PC-3 (cell line): ENCODE measurements around the gene APMAP. TPM values are rescaled to one million over a fixed set of nuclear protein-coding genes. Genes with fewer than 3 reads are reported as not detected.

Experiments
- ATAC-seq: fragments of 200-7000 bp; cut with Tn5 transposase; 2 replicates; pipeline ENCODE4 v1.9.1; 2020; ENCODE audit warnings: mild to moderate bottlenecking, moderate library complexity
- BruUV-seq: library from RNA; stranded (reverse); fragments of 400-500 nt; replicated peaks from 2 replicates; lab custom pipeline; 2021; lab: Mats Ljungman, UMichigan
- CTCF ChIA-PET: fragments of 300-600 bp; sonication (Branson Sonifier 250); formaldehyde crosslinking; loops from one replicate; lab custom pipeline; 2022; ENCODE audit warnings: antibody characterized with exemption; lab: Charles Lee
- POLR2A ChIA-PET: fragments of 300-600 bp; sonication (Branson Sonifier 250); formaldehyde crosslinking; loops from one replicate; lab custom pipeline; 2022; ENCODE audit warnings: antibody characterized with exemption; ENCODE audit not compliant: unreplicated experiment; lab: Charles Lee
- DNase-seq: peaks from one replicate; pipeline ENCODE4 v3.0.0-alpha.2; 2015
- H2AFZ ChIP-seq: fragments of 300-600 bp; sonication (generic); 2 replicates; pipeline ENCODE4 v1.6.0; 2016; ENCODE audit warnings: antibody characterized with exemption, low read length
- H3F3A ChIP-seq: fragments of 300-600 bp; sonication (generic); one replicate; pipeline ENCODE4 v1.6.0; 2017; ENCODE audit warnings: antibody characterized with exemption, low read length, control low read depth, mild to moderate bottlenecking; ENCODE audit not compliant: unreplicated experiment
- H3K27ac ChIP-seq: fragments of 300-600 bp; sonication (generic); 2 replicates; pipeline ENCODE4 v1.5.1; 2016; ENCODE audit warnings: mild to moderate bottlenecking, low read length
- H3K27me3 ChIP-seq: fragments of 300-600 bp; sonication (generic); 2 replicates; pipeline ENCODE4 v1.6.1; 2016; ENCODE audit warnings: low read length, mixed read lengths
- H3K36me3 ChIP-seq: fragments of 300-600 bp; sonication (generic); 2 replicates; pipeline ENCODE4 v1.6.1; 2016; ENCODE audit warnings: low read depth, mixed run types, low read length, mixed read lengths
- H3K4me1 ChIP-seq: fragments of 300-600 bp; sonication (generic); 2 replicates; pipeline ENCODE4 v1.5.1; 2016; ENCODE audit warnings: low read length; ENCODE audit not compliant: insufficient read depth
- H3K4me2 ChIP-seq: fragments of 300-600 bp; sonication (generic); 2 replicates; pipeline ENCODE4 v1.6.0; 2016; ENCODE audit warnings: low read length
- H3K4me3 ChIP-seq: fragments of 300-600 bp; sonication (generic); 2 replicates; pipeline ENCODE4 v1.5.1; 2016; ENCODE audit warnings: mild to moderate bottlenecking, low read length, mixed read lengths
- H3K79me2 ChIP-seq: fragments of 300-600 bp; sonication (generic); 2 replicates; pipeline ENCODE4 v1.6.1; 2017; ENCODE audit warnings: low read length, mixed read lengths
- H3K9ac ChIP-seq: fragments of 300-600 bp; sonication (generic); 2 replicates; pipeline ENCODE4 v1.6.0; 2016; ENCODE audit warnings: mild to moderate bottlenecking, low read length
- H3K9me2 ChIP-seq: fragments of 300-600 bp; sonication (generic); replicated peaks from 2 replicates; pipeline ENCODE4 v1.6.1; 2016; ENCODE audit warnings: mixed run types, low read length, mixed read lengths
- H3K9me3 ChIP-seq: fragments of 300-600 bp; sonication (generic); 2 replicates; pipeline ENCODE4 v1.6.1; 2016; ENCODE audit warnings: low read length, mixed read lengths
- H4K20me1 ChIP-seq: fragments of 300-600 bp; sonication (generic); 2 replicates; pipeline ENCODE4 v1.6.1; 2016; ENCODE audit warnings: low read length, mixed read lengths
- EZH2 ChIP-seq: fragments of 300-600 bp; sonication (generic); IDR thresholded peaks from one replicate; pipeline ENCODE4 v1.6.1; 2017; ENCODE audit warnings: antibody characterized with exemption, mild to moderate bottlenecking, low read length; ENCODE audit not compliant: unreplicated experiment
- EZH2phosphoT487 ChIP-seq: fragments of 300-600 bp; sonication (generic); IDR thresholded peaks from 2 replicates; pipeline ENCODE4 v1.6.1; 2018; ENCODE audit warnings: mild to moderate bottlenecking, antibody characterized with exemption, low read length, borderline replicate concordance
- intact Hi-C: fragments of 100-400 bp; cut with micrococcal nuclease; formaldehyde crosslinking; loops from 2 replicates; pipeline ENCODE4 v1.9.0; 2023
- total RNA-seq: library from RNA; depleted of rRNA; stranded (reverse); fragments of >200 nt; gene quantifications from 2 replicates; pipeline ENCODE4 v1.2.3, GENCODE V29; 2014
- TF ChIP-seq, protein P1 (sequence below): fragments of 300-600 bp; sonication (generic); conservative IDR thresholded peaks from 2 replicates; pipeline ENCODE4 v1.5.1; 2017; ENCODE audit warnings: antibody characterized with exemption, low read depth, mild to moderate bottlenecking, low read length

Gene APMAP
- total RNA-seq, 1 experiment from 2014 or later, result 134 TPM

DNA sequence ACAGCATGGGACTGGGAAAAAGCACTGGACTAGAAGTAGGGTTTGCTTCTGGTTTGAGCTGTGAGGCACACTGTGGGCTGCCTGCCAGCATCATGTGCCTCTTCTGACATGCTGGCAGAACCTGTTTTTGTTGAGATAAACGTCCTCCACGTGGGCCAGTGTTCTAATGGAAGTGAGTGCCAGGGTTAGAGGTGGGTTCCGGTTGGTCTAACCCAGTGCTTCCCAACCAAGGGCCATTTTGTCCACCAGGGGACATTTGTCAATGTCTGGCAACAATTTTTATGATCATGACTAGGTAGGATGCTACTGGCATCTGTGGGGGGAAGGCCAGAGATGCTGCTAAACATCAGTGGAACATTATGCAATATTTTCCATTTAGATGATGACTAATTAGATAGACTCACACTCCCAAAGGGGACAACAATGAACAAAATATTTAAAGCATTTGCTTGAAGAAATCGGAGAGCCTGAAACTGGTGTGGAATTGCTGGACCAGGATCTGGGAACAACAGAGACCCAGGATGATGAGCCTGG, 7.8 kb upstream of the APMAP start:
- intact Hi-C loops, result no loop called here
- DNase-seq, result peak; percentile 98

DNA sequence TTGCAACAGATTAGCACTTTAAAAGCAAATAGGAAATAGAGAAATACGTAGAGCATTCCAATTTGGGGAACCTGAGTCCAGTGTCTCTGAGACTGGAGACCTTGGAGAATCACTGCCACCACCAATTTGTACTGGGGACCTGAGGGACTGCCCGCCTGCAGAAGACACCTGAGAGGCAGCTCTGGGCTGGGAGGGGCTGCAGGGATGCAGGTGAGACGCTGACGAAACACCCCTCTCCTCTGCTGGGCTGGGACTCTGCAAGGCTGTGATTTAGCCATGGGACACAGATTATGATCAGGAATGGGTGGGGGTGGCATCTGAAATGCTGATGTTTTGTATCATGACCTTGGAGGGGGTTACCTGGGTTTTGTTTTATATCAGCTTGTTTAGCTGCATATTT, 7.0 kb upstream of the APMAP start:
- Histone ChIP-seq H3F3A (no peaks in the 10 kb centered on the region), H3K4me1 (peaks cover 29% of the 10 kb centered on the region), H3K79me2 (no peaks in the 10 kb centered on the region), H3K9me2 (no peaks in the 10 kb centered on the region), H3K9me3 (0 out of 2 replicates have a peak, but pooled peaks cover 4% of the 10 kb centered on the region), H2AFZ (no peak overlapping the region), H3K9ac (no peak overlapping the region), H3K4me3 (no peak overlapping the region), H3K36me3 (no peaks in the 10 kb centered on the region), H3K27me3 (no peaks in the 10 kb centered on the region), H3K4me2 (0 out of 2 replicates have a peak overlapping the region, but pooled peaks have one; percentile 46), H3K27ac (no peak overlapping the region), H4K20me1 (no peaks in the 10 kb centered on the region)
- intact Hi-C loops, result loop anchor here (10.0 kb wide), 1 partner anchor 295 kb away; no protein-coding TSS in a partner anchor
- DNase-seq (no peak), ATAC-seq (no peak)
- TF ChIP-seq, protein P1, sequence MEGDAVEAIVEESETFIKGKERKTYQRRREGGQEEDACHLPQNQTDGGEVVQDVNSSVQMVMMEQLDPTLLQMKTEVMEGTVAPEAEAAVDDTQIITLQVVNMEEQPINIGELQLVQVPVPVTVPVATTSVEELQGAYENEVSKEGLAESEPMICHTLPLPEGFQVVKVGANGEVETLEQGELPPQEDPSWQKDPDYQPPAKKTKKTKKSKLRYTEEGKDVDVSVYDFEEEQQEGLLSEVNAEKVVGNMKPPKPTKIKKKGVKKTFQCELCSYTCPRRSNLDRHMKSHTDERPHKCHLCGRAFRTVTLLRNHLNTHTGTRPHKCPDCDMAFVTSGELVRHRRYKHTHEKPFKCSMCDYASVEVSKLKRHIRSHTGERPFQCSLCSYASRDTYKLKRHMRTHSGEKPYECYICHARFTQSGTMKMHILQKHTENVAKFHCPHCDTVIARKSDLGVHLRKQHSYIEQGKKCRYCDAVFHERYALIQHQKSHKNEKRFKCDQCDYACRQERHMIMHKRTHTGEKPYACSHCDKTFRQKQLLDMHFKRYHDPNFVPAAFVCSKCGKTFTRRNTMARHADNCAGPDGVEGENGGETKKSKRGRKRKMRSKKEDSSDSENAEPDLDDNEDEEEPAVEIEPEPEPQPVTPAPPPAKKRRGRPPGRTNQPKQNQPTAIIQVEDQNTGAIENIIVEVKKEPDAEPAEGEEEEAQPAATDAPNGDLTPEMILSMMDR, result no peak
- TF ChIP-seq EZH2phosphoT487 (no peak), EZH2 (no peak)
- POLR2A ChIA-PET, result no interaction called here
- CTCF ChIA-PET, result no interaction called here
- BruUV-seq, result no TSS peak

More for the DNA sequence above, 7.8 kb upstream of the APMAP start:
- Histone ChIP-seq H3K9me2 (no peaks in the 10 kb centered on the region), H4K20me1 (no peaks in the 10 kb centered on the region), H3K9me3 (0 out of 2 replicates have a peak, but pooled peaks cover 4% of the 10 kb centered on the region), H3K27me3 (no peaks in the 10 kb centered on the region), H3K4me2 (peak overlapping the region; percentile 46), H3K79me2 (no peaks in the 10 kb centered on the region), H3K4me1 (peaks cover 22% of the 10 kb centered on the region), H3K4me3 (no peak overlapping the region), H3F3A (no peaks in the 10 kb centered on the region), H3K9ac (no peak overlapping the region), H2AFZ (no peak overlapping the region), H3K27ac (peak overlapping the region; percentile 48), H3K36me3 (no peaks in the 10 kb centered on the region)
- ATAC-seq, result peak; percentile 74
- CTCF ChIA-PET, result no interaction called here
- no TSS peak for BruUV-seq
- TF ChIP-seq, protein P1, result peak; percentile 55; the same call in 1 of the 2 replicates
- TF ChIP-seq EZH2phosphoT487, result no peak
- POLR2A ChIA-PET, result no interaction called here
